Loucy (cell line): ENCODE results near the gene FKBP5.
A peak's percentile ranks its signal among the peaks of the same experiment; 100 is the strongest.

ENCODE experiments used
- H2AFZ ChIP-seq: fragments of 200-600 bp; sonication (generic); 2 replicates; pipeline ENCODE4 v1.6.0; 2016; ENCODE audit warnings: antibody characterized with exemption, mild to moderate bottlenecking, low read length, moderate library complexity
- H3F3A ChIP-seq: fragments of 200-600 bp; 2 replicates; pipeline ENCODE4 v1.6.0; 2016; ENCODE audit warnings: antibody characterized with exemption, low read depth, mild to moderate bottlenecking
- H3K27me3 ChIP-seq: fragments of 200-600 bp; sonication (generic); 2 replicates; pipeline ENCODE4 v1.6.1; 2014; ENCODE audit warnings: low read length, mild to moderate bottlenecking; ENCODE audit not compliant: insufficient read depth, poor library complexity, severe bottlenecking
- H3K36me3 ChIP-seq: fragments of 200-600 bp; sonication (generic); 2 replicates; pipeline ENCODE4 v1.6.1; 2016; ENCODE audit warnings: low read length; ENCODE audit not compliant: insufficient read depth
- H3K4me1 ChIP-seq: fragments of 200-600 bp; sonication (generic); 2 replicates; pipeline ENCODE4 v1.5.1; 2014; ENCODE audit warnings: low read length, mild to moderate bottlenecking; ENCODE audit not compliant: insufficient read depth, poor library complexity, severe bottlenecking
- H3K4me2 ChIP-seq: fragments of 200-600 bp; sonication (generic); 2 replicates; pipeline ENCODE4 v1.6.0; 2014; ENCODE audit warnings: antibody characterized with exemption, low read length, low read depth, mild to moderate bottlenecking; ENCODE audit not compliant: poor library complexity, severe bottlenecking
- H3K4me3 ChIP-seq: fragments of 200-600 bp; sonication (generic); 2 replicates; pipeline ENCODE4 v1.5.1; 2014; ENCODE audit warnings: low read length, mild to moderate bottlenecking, mixed read lengths; ENCODE audit not compliant: poor library complexity, severe bottlenecking
- H3K79me2 ChIP-seq: fragments of 200-600 bp; sonication (generic); 2 replicates; pipeline ENCODE4 v1.6.1; 2014; ENCODE audit warnings: low read length; ENCODE audit not compliant: insufficient read depth
- H3K9ac ChIP-seq: fragments of 200-600 bp; sonication (generic); 2 replicates; pipeline ENCODE4 v1.6.0; 2014; ENCODE audit warnings: mild to moderate bottlenecking, low read depth, low read length, moderate library complexity; ENCODE audit not compliant: poor library complexity, severe bottlenecking
- H3K9me2 ChIP-seq: fragments of 200-600 bp; sonication (generic); replicated peaks from 2 replicates; pipeline ENCODE4 v1.6.1; 2016; ENCODE audit warnings: low read depth, low read length, mixed read lengths
- H3K9me3 ChIP-seq: fragments of 200-600 bp; sonication (generic); 2 replicates; pipeline ENCODE4 v1.6.1; 2014; ENCODE audit warnings: mild to moderate bottlenecking, antibody characterized with exemption, low read length, low read depth; ENCODE audit not compliant: insufficient read depth
- H4K20me1 ChIP-seq: fragments of 200-600 bp; sonication (generic); 2 replicates; pipeline ENCODE4 v1.6.0; 2014; ENCODE audit warnings: antibody characterized with exemption, low read length, mild to moderate bottlenecking; ENCODE audit not compliant: insufficient read depth, poor library complexity, severe bottlenecking
- CTCF ChIP-seq: fragments of 200-600 bp; sonication (generic); conservative IDR thresholded peaks from 2 replicates; pipeline ENCODE4 v1.5.1; 2014; ENCODE audit warnings: mild to moderate bottlenecking, antibody characterized with exemption, low read length
- EZH2phosphoT487 ChIP-seq: fragments of 200-600 bp; IDR thresholded peaks from 2 replicates; pipeline ENCODE4 v1.6.1; 2018; ENCODE audit warnings: antibody characterized with exemption, mild to moderate bottlenecking, moderate library complexity, borderline replicate concordance

FKBP5 gene

GRCh38 chr6:35710241-35710847, 21.6 kb upstream of the FKBP5 start:
- Histone ChIP-seq H2AFZ (no peak overlapping the region), H3K79me2 (no peaks in the 10 kb centered on the region), H3K9me3 (no peaks in the 10 kb centered on the region), H3K4me2 (no peak overlapping the region), H4K20me1 (no peaks in the 10 kb centered on the region), H3K36me3 (no peaks in the 10 kb centered on the region), H3K9me2 (no peaks in the 10 kb centered on the region), H3K4me3 (no peak overlapping the region), H3K27me3 (no peaks in the 10 kb centered on the region), H3K9ac (no peak overlapping the region), H3K4me1 (peaks cover 15% of the 10 kb centered on the region), H3F3A (no peaks in the 10 kb centered on the region)
- no peak for TF ChIP-seq EZH2phosphoT487
- no peak for TF ChIP-seq CTCF

GRCh38 chr6:35708585-35708984, 19.9 kb upstream of the FKBP5 start:
- H3F3A ChIP-seq, result no peaks in the 10 kb centered on the region
- H3K4me2 ChIP-seq, result no peak overlapping the region
- H3K36me3 ChIP-seq, result no peaks in the 10 kb centered on the region
- no peak overlapping the region for H2AFZ ChIP-seq
- no peaks in the 10 kb centered on the region for H3K9me2 ChIP-seq
- no peaks in the 10 kb centered on the region for H3K27me3 ChIP-seq
- no peak for TF ChIP-seq EZH2phosphoT487
- TF ChIP-seq CTCF, result no peak
- H3K79me2 ChIP-seq, result no peaks in the 10 kb centered on the region
- H4K20me1 ChIP-seq, result no peaks in the 10 kb centered on the region
- no peak overlapping the region for H3K4me3 ChIP-seq
- H3K4me1 ChIP-seq, result peaks cover 19% of the 10 kb centered on the region
- no peak overlapping the region for H3K9ac ChIP-seq
- no peaks in the 10 kb centered on the region for H3K9me3 ChIP-seq

- TF ChIP-seq EZH2phosphoT487 (no peak), CTCF (no peak)
- H3K4me1 ChIP-seq, result peaks cover 12% of the 10 kb centered on the region
- H3K9me2 ChIP-seq, result no peaks in the 10 kb centered on the region
- no peak overlapping the region for H3K4me2 ChIP-seq
- H4K20me1 ChIP-seq, result no peaks in the 10 kb centered on the region
- H3F3A ChIP-seq, result no peaks in the 10 kb centered on the region
- H2AFZ ChIP-seq, result peak overlapping the region; percentile 49; the same call in 1 of the 2 replicates
- no peak overlapping the region for H3K4me3 ChIP-seq
- H3K9ac ChIP-seq, result no peak overlapping the region
- H3K36me3 ChIP-seq, result no peaks in the 10 kb centered on the region
- no peaks in the 10 kb centered on the region for H3K9me3 ChIP-seq
- H3K79me2 ChIP-seq, result no peaks in the 10 kb centered on the region
- H3K27me3 ChIP-seq, result no peaks in the 10 kb centered on the region
These were observed 19.1 kb upstream of the FKBP5 start for GRCh38 chr6:35707714-35708407.
